HG03280 (cell line): ENCODE results near the gene CLSTN3.

Experiments used
- ATAC-seq: cut with Tn5 transposase; IDR thresholded peaks from one replicate; pipeline ENCODE4 v1.9.1; 2021; ENCODE audit warnings: mild to moderate bottlenecking, moderate library complexity; ENCODE audit not compliant: unreplicated experiment

CLSTN3 gene

GRCh38 chr12:7188562-7189397, 58.6 kb downstream of the CLSTN3 start:
- ATAC-seq: peak; percentile 40

GRCh38 chr12:7189398-7190267, 59.5 kb downstream of the CLSTN3 start, which contains the start of gene PEX5:
PEX5 (plus strand) TSS chr12:7189686; CDS start chr12:7190378, 692 bp downstream.
- ATAC-seq: peak; percentile 96

GRCh38 chr12:7190268-7191055, 60.3 kb downstream of the CLSTN3 start:
- peak; percentile 3 for ATAC-seq

GRCh38 chr12:7193674-7194073, 63.5 kb downstream of the CLSTN3 start:
- ATAC-seq: no peak

- ATAC-seq: no peak
These were observed 67.7 kb downstream of the CLSTN3 start for GRCh38 chr12:7197841-7198240.

- no peak for ATAC-seq
These were observed 72.9 kb downstream of the CLSTN3 start for GRCh38 chr12:7203109-7203508.

- no peak for ATAC-seq
These were observed 74.9 kb downstream of the CLSTN3 start for GRCh38 chr12:7205091-7205490.

- ATAC-seq: no peak
These were observed 76.5 kb downstream of the CLSTN3 start for GRCh38 chr12:7206691-7207090.

- ATAC-seq: no peak
These were observed 77.9 kb downstream of the CLSTN3 start for GRCh38 chr12:7207866-7208625.
